Mesenchymal stem cell (in vitro differentiated cells and primary cell): ENCODE measurements around the gene CD300LF.

Experiments used
- DNase-seq: peaks from one replicate; pipeline ENCODE4 v3.0.0-alpha.2; 2013
- H2AFZ ChIP-seq: one replicate; pipeline ENCODE4 v1.6.1; 2013; ENCODE audit warnings: low read depth, mild to moderate bottlenecking, control low read depth, inconsistent platforms, low read length, moderate library complexity
- H2AK5ac ChIP-seq: 2 replicates; pipeline ENCODE4 v1.6.1; 2013; ENCODE audit warnings: low read length, moderate library complexity, mild to moderate bottlenecking, inconsistent platforms; ENCODE audit not compliant: severe bottlenecking
- H2BK120ac ChIP-seq: one replicate; pipeline ENCODE4 v1.6.1; 2013; ENCODE audit warnings: low read depth, mild to moderate bottlenecking, inconsistent platforms, low read length, moderate library complexity
- H2BK12ac ChIP-seq, 2 experiments: one replicate each; pipeline ENCODE4 v1.6.1; 2013; ENCODE audit warnings: inconsistent platforms in 2 of 2, low read length in 2 of 2, mild to moderate bottlenecking in 2 of 2, moderate library complexity in 2 of 2, control low read depth in 1 of 2
- H2BK15ac ChIP-seq: one replicate; pipeline ENCODE4 v1.6.1; 2013; ENCODE audit warnings: mild to moderate bottlenecking, low read depth, inconsistent platforms; ENCODE audit not compliant: poor library complexity, severe bottlenecking
- H2BK5ac ChIP-seq: 2 replicates; pipeline ENCODE4 v1.6.1; 2013; ENCODE audit warnings: low read depth, mild to moderate bottlenecking, low read length, control low read depth, inconsistent platforms; ENCODE audit not compliant: poor library complexity, severe bottlenecking
- H3K14ac ChIP-seq, 2 experiments: one replicate each; pipeline ENCODE4 v1.6.1; 2013; ENCODE audit warnings: inconsistent platforms in 2 of 2, low read length in 2 of 2, control low read depth in 1 of 2, mild to moderate bottlenecking in 1 of 2, moderate library complexity in 1 of 2
- H3K18ac ChIP-seq, 2 experiments: one replicate each; pipeline ENCODE4 v1.6.1; 2013; ENCODE audit warnings: inconsistent platforms in 2 of 2, low read length in 2 of 2, control low read depth in 1 of 2, low read depth in 1 of 2, mild to moderate bottlenecking in 1 of 2
- H3K23ac ChIP-seq, 2 experiments: one replicate each; pipeline ENCODE4 v1.6.1; 2013; ENCODE audit warnings: inconsistent platforms in 2 of 2, low read length in 2 of 2, mild to moderate bottlenecking in 2 of 2, moderate library complexity in 2 of 2, control low read depth in 1 of 2
- H3K27ac ChIP-seq: 2 replicates; pipeline ENCODE4 v1.5.1; 2013; ENCODE audit warnings: mild to moderate bottlenecking, moderate library complexity, low read length, control low read depth, inconsistent platforms; ENCODE audit not compliant: poor library complexity, severe bottlenecking
- H3K27me3 ChIP-seq, 2 experiments: 2 replicates each; pipeline versions ENCODE4 v1.6.1 to v1.7.0; 2013; ENCODE audit warnings: low read length in 2 of 2, mild to moderate bottlenecking in 2 of 2, moderate library complexity in 2 of 2, control low read depth in 1 of 2, inconsistent platforms in 1 of 2; ENCODE audit not compliant: control insufficient read depth in 1 of 2, insufficient read depth in 1 of 2
- H3K36me3 ChIP-seq, 2 experiments: 2 replicates each; pipeline versions ENCODE4 v1.6.1 to v1.7.0; 2013; ENCODE audit warnings: low read length in 2 of 2, control low read depth in 1 of 2, inconsistent platforms in 1 of 2, low read depth in 1 of 2, mild to moderate bottlenecking in 1 of 2; ENCODE audit not compliant: insufficient read depth in 2 of 2, control insufficient read depth in 1 of 2
- H3K4ac ChIP-seq, 2 experiments: one replicate each; pipeline ENCODE4 v1.6.1; 2013; ENCODE audit warnings: inconsistent platforms in 2 of 2, low read length in 2 of 2, mild to moderate bottlenecking in 2 of 2, moderate library complexity in 2 of 2, control low read depth in 1 of 2, low read depth in 1 of 2
- H3K4me1 ChIP-seq: 2 replicates; pipeline ENCODE4 v1.6.1; 2013; ENCODE audit warnings: low read depth, low read length, control low read depth; ENCODE audit not compliant: control insufficient read depth, insufficient read depth
- H3K4me2 ChIP-seq: 2 replicates; pipeline ENCODE4 v1.6.1; 2013; ENCODE audit warnings: low read length, mild to moderate bottlenecking, inconsistent platforms; ENCODE audit not compliant: poor library complexity, severe bottlenecking
- H3K4me3 ChIP-seq, 2 experiments: 2 replicates each; pipeline versions ENCODE4 v1.5.1 to v1.7.0; 2013; ENCODE audit warnings: low read length in 2 of 2, mild to moderate bottlenecking in 2 of 2, control low read depth in 1 of 2, low read depth in 1 of 2; ENCODE audit not compliant: insufficient read depth in 1 of 2
- H3K79me1 ChIP-seq: replicated peaks from 2 replicates; pipeline ENCODE4 v1.6.1; 2013; ENCODE audit warnings: mild to moderate bottlenecking, control low read depth, low read length, inconsistent platforms; ENCODE audit not compliant: poor library complexity, severe bottlenecking
- H3K9ac ChIP-seq: 2 replicates; pipeline ENCODE4 v1.7.0; 2013; ENCODE audit warnings: mild to moderate bottlenecking, low read length, moderate library complexity
- H3K9me3 ChIP-seq: 2 replicates; pipeline ENCODE4 v1.7.0; 2013; ENCODE audit warnings: mild to moderate bottlenecking, low read length; ENCODE audit not compliant: control insufficient read depth
- H4K8ac ChIP-seq: one replicate; pipeline ENCODE4 v1.6.1; 2013; ENCODE audit warnings: inconsistent platforms, mild to moderate bottlenecking, low read length, moderate library complexity
- H4K91ac ChIP-seq: one replicate; pipeline ENCODE4 v1.6.1; 2013; ENCODE audit warnings: mild to moderate bottlenecking, low read length, inconsistent platforms
- WGBS: methylation state at CpG from one replicate; pipeline ENCODE4 v1.1.7; 2013; ENCODE audit warnings: mixed read lengths; 5-methylcytosine and 5-hydroxymethylcytosine counted together

The CD300LF gene

GRCh38 chr17:74737299-74738050, 24.8 kb upstream of the CD300LF start:
- Histone ChIP-seq H4K8ac (peak overlapping the region; percentile 82), H3K4me1 (peaks cover 35% of the 10 kb centered on the region), H2AK5ac (no peak overlapping the region), H2BK5ac (no peak overlapping the region), H3K4ac (no peak overlapping the region), H3K23ac (peak overlapping the region in 1 of 2 experiments; percentile 47), H3K4me2 (peak overlapping the region; percentile 8), H3K14ac (no peak overlapping the region), H3K9ac (no peak overlapping the region), H3K27me3 (peaks cover 54 to 92% of the 10 kb centered on the region in 2 experiments), H3K27ac (no peak overlapping the region), H3K79me1 (no peaks in the 10 kb centered on the region), H3K4me3 (no peak overlapping the region), H2BK15ac (peak overlapping the region; percentile 26), H3K36me3 (no peaks in the 10 kb centered on the region), H3K9me3 (no peaks in the 10 kb centered on the region), H2AFZ (no peak overlapping the region), H2BK120ac (peak overlapping the region; percentile 38), H2BK12ac (peak overlapping the region in 1 of 2 experiments; percentile 10), H3K18ac (peak overlapping the region in 1 of 2 experiments; percentile 18), H4K91ac (no peak overlapping the region)
- DNase-seq = peak; percentile 57
- 3% methylated on average over 31 of the region's 38 CpGs for WGBS

GRCh38 chr17:74736513-74737298, 24.0 kb upstream of the CD300LF start, which contains the start of gene RAB37:
Gene RAB37, plus strand, starts transcription at chr17:74737256. Its CDS starts 17 bp downstream, at chr17:74737273.
- DNase-seq = no peak
- Histone ChIP-seq H3K18ac (peak within 1 kb of the TSS; percentile 25 to 52), H2BK120ac (peak within 1 kb of the TSS; percentile 38), H3K27me3 (peaks cover 54 to 88% of the 10 kb centered on the region in 2 experiments), H3K79me1 (no peaks in the 10 kb centered on the region), H3K4me1 (peaks cover 28% of the 10 kb centered on the region), H4K91ac (peak within 1 kb of the TSS; percentile 73), H3K23ac (peak within 1 kb of the TSS in 1 of 2 experiments; percentile 47), H2BK15ac (peak within 1 kb of the TSS; percentile 26), H3K9ac (no peak within 1 kb of the TSS), H3K36me3 (no peaks in the 10 kb centered on the region), H2AFZ (peak within 1 kb of the TSS; percentile 18), H3K9me3 (no peaks in the 10 kb centered on the region), H3K27ac (no peak within 1 kb of the TSS), H3K4ac (no peak within 1 kb of the TSS), H3K14ac (no peak within 1 kb of the TSS), H4K8ac (peak within 1 kb of the TSS; percentile 82), H2BK12ac (peak within 1 kb of the TSS in 1 of 2 experiments; percentile 10), H3K4me3 (peak within 1 kb of the TSS in 1 of 2 experiments; percentile 47), H2BK5ac (no peak within 1 kb of the TSS), H3K4me2 (peak within 1 kb of the TSS; percentile 31), H2AK5ac (no peak within 1 kb of the TSS)
- 2% methylated on average over 46 of the region's 67 CpGs for WGBS

- H3K36me3 ChIP-seq = no peaks in the 10 kb centered on the region
- 93% methylated on average over 3 of the region's 3 CpGs for WGBS
- H2BK15ac ChIP-seq = no peak overlapping the region
- no peaks in the 10 kb centered on the region for H3K9me3 ChIP-seq
- no peak overlapping the region for H2BK120ac ChIP-seq
- no peak overlapping the region for H3K23ac ChIP-seq
- no peak overlapping the region for H3K27ac ChIP-seq
- H2BK5ac ChIP-seq = no peak overlapping the region
- H3K18ac ChIP-seq = no peak overlapping the region
- no peak overlapping the region for H3K4me3 ChIP-seq
- H3K4ac ChIP-seq = no peak overlapping the region
- H3K14ac ChIP-seq = no peak overlapping the region
- no peak overlapping the region for H4K91ac ChIP-seq
- DNase-seq = no peak
- H2BK12ac ChIP-seq = no peak overlapping the region
- H3K4me2 ChIP-seq = no peak overlapping the region
- peaks cover 27% of the 10 kb centered on the region for H3K4me1 ChIP-seq
- no peaks in the 10 kb centered on the region for H3K79me1 ChIP-seq
- no peak overlapping the region for H4K8ac ChIP-seq
- no peak overlapping the region for H2AFZ ChIP-seq
- no peak overlapping the region for H2AK5ac ChIP-seq
- no peak overlapping the region for H3K9ac ChIP-seq
- peaks cover 52 to 70% of the 10 kb centered on the region in 2 experiments for H3K27me3 ChIP-seq
These were observed 21.5 kb upstream of the CD300LF start for GRCh38 chr17:74734256-74734655.
